OCI-M2 (cell line): Measurements from ENCODE around the gene MOB3A.

Experiments
- DNase-seq: peaks from one replicate; lab custom pipeline; 2025; ENCODE audit not compliant: unreplicated experiment; lab: John Stamatoyannopoulos, UW

Gene MOB3A

GRCh38 chr19:2047449-2048103 lies 48.5 kb downstream of the MOB3A start:
- DNase-seq, result no peak

- DNase-seq, result no peak
Measured at GRCh38 chr19:2047076-2047448, 49.1 kb downstream of the MOB3A start.

GRCh38 chr19:2046046-2046907 lies 49.8 kb downstream of the MOB3A start:
- no peak for DNase-seq

- no peak for DNase-seq
Measured at GRCh38 chr19:2045501-2046045, 50.6 kb downstream of the MOB3A start.

GRCh38 chr19:2044709-2045500 lies 51.2 kb downstream of the MOB3A start:
- no peak for DNase-seq

- no peak for DNase-seq
Measured at GRCh38 chr19:2043961-2044708, 52.0 kb downstream of the MOB3A start.

GRCh38 chr19:2043251-2043641 lies 52.9 kb downstream of the MOB3A start:
- no peak for DNase-seq

- DNase-seq, result no peak
Measured at GRCh38 chr19:2042485-2043250, 53.5 kb downstream of the MOB3A start.

GRCh38 chr19:2041683-2042484 lies 54.2 kb downstream of the MOB3A start:
- DNase-seq, result no peak

GRCh38 chr19:2041433-2041682 lies 54.8 kb downstream of the MOB3A start:
- DNase-seq, result no peak

- DNase-seq, result no peak
Measured at GRCh38 chr19:2040647-2041432, 55.3 kb downstream of the MOB3A start.

GRCh38 chr19:2039959-2040646 lies 56.0 kb downstream of the MOB3A start:
- DNase-seq, result no peak

GRCh38 chr19:2039089-2039958 lies 56.8 kb downstream of the MOB3A start:
- no peak for DNase-seq

GRCh38 chr19:2038284-2039088 lies 57.6 kb downstream of the MOB3A start:
- no peak for DNase-seq

GRCh38 chr19:2037651-2038255 lies 58.4 kb downstream of the MOB3A start:
- DNase-seq, result no peak

- no peak for DNase-seq
Measured at GRCh38 chr19:2036424-2036823, 59.7 kb downstream of the MOB3A start.
